ENCODE data around the gene DRGX.
A peak's percentile ranks its signal among the peaks of the same experiment; 100 is the strongest.

The DRGX gene

DNA sequence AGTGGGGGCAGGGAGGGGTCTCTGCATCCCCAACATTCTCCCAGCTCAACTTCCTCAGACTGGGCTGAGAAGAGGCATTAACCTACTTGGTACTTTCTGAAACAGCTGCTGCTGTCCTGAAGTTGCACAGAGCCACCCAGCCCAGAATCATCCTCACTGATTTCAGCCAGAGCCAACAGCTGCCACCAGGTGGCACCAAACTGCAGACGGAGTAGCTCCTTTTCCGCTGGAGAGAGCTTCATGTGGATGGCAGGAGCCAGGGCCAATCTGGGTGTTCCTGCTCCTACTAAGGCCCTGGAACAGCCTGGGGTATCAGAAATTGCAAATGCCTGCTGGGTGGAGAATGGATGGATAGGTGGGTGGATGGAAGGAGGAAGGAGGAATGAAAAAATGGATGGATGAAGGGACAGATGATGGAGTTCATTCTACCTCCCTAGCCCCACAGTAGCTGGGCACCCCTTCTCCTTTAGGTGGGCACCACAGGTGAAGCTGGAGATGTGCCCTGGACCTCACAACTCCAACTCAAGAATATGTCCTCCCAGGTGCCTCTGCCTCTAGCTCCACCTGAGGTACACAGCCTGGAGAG is 11.8 kb upstream of the DRGX start:
- DNase-seq (ENCODE audit: low read depth): peak; percentile 42

DNA sequence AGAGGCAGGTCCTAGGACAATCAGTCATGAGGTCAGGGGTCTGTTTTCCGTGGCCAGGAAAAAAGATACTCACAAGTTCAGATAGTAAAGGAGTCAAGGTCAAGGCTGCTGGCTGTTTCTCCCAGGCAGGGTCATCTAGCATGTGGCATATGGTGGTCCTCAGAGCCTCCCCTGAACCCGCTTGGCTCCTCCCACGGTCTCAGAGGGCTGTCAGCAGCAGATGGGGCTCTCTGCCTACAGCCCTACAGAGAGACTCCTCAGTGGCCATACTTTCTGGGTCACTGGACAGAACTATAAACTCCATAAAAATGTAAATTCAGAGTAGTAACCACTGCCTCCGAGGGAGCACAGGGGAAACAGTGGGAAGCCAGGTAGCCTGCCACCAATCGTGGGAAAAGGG is 11.3 kb upstream of the DRGX start:
- no peak for DNase-seq (ENCODE audit: low read depth)

DNA sequence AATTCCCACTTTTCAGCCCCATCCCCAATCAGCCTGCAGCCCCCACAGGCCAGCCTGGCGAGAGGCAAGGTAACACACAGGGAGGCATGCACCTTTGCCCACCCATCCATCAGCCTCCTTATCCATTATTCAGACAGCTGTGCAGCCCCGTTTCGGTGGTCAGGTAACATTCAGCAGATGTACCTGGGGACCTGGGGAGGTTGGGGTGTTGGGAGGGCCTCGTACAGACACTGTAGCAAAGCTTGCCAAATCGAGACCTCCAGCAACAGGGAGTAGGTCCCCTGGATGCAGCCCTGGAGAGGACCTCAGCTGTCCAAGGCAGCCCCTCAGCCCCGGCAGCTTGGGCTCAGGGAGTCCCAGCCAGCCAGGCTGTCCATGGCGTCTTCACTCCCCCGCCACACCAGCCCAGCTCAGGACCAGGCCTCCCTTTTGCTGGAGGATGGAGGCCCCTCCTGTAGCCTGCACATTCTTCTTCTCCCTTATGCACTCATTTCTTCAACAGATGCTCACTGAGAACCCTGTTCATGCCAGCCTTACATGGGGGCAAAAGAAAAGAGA is 8.5 kb upstream of the DRGX start:
- no peak for DNase-seq (ENCODE audit: low read depth)

- DNase-seq (ENCODE audit: low read depth): no peak
Observed at GRCh38 chr10:49403363-49403762, 7.5 kb upstream of the DRGX start.

GRCh38 chr10:49400365-49400764 is 4.5 kb upstream of the DRGX start:
- no peak for DNase-seq (ENCODE audit: low read depth)

- no peak for DNase-seq (ENCODE audit: low read depth)
Observed at GRCh38 chr10:49398986-49399385, 3.1 kb upstream of the DRGX start.

DNA sequence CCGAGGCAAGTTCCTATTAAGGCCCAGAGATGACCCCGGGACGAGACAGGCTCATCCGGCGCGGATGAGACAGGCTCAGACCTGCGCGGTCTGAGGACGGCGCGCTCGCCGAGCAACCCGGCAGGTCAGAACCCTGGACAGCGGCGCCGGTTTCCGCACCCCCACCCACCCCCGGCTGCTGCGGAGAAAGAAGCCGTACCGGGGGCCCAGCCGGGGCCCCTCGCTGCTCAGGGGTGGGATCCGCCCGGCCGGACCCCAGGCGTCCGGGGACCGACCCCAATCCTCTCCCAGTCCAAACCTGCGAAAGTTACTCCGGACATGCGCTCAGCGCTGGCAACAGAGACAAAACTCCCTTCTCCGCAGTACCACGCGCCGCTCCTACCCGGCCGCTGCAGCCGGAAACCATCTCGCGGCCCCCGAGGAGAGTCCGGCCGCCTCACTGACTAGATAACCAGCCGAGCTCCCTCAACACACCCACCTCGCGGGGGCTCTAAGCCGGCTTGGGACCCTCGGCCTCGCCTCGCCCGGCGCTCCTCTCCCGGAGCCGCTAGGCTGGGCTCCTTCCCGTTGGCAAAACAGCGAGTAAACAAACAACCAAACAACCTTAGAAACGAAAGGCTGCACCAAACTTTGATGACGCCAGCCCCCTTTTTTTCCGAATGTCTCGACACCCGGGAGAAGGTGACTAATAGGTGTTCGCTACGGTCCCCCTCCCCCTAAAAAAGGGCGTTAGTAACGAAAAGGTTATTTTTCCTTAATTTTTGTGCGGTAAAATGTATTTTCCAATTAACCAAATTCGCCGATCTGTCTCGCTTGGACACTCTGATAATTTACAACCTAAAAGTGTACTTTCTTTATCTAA is 2.3 kb upstream of the DRGX start:
- DNase-seq (ENCODE audit: low read depth): peak; percentile 27

GRCh38 chr10:49397036-49397999 is 1.4 kb upstream of the DRGX start:
- DNase-seq (ENCODE audit: low read depth): no peak

DNA sequence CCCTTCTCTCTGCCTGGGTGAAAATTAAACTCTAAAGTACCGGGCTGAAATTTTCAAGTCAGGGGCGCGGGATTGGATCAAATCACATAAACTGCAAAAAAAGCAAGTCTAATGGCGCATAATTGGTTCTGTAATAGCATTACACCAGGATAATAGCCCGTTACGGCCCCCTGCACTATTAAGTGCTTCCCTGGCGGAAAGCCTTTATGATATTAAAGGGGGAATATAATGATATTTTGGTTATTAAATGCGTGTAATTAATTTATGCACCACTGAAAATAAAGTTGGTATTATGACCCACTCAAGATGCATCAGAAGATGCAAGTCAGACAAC is 744 bp upstream of the DRGX start:
- DNase-seq (ENCODE audit: low read depth): no peak

DNA sequence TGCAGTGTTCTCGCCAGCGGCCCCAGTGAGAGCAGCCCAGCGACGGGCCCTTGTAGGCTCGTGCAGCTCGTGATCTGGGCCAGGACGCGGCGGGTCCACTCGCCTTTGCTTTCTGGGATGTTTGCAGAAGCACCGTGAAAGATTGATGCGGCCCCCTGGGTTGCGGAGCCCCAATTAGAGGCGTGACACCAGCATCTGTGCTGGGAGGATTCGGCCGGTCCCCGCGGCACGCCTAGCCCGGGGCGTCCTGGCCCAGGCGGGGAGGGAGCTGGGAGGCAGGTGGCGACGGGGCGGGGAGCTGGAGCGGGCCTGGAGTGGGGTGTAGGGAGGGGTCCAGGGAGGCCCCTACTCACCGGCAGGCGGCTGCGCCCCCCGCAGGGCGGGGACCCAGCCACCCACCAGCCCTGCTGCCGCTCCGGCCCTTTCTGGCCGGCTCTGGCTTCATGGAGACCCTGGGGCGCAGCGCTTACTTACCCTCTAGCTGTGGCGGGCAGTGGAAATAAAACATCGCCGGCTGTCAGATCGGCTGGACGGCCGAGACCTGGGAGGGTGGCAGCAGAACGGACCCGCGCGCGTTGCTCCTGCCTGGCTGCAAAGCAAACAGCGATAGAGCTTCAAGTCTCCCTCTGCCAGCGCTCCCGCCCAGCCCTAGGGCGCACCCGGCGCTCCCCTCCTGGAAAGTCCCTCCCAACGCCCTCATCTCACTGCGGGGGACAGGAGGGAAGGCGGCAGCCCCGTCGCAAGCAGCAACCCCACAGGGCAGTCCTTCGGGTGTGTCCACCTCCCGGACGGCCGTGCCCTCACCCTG is 752 bp downstream of the DRGX start:
- no peak for DNase-seq (ENCODE audit: low read depth)

GRCh38 chr10:49393757-49394156 is 2.1 kb downstream of the DRGX start:
- DNase-seq (ENCODE audit: low read depth): no peak

GRCh38 chr10:49393301-49393700 is 2.6 kb downstream of the DRGX start:
- DNase-seq (ENCODE audit: low read depth): no peak

- no peak for DNase-seq (ENCODE audit: low read depth)
Observed at GRCh38 chr10:49389361-49389933, 6.4 kb downstream of the DRGX start.

GRCh38 chr10:49388161-49388560 is 7.7 kb downstream of the DRGX start:
- no peak for DNase-seq (ENCODE audit: low read depth)

- DNase-seq (ENCODE audit: low read depth): no peak
Observed at GRCh38 chr10:49387071-49387470, 8.8 kb downstream of the DRGX start.

DNA sequence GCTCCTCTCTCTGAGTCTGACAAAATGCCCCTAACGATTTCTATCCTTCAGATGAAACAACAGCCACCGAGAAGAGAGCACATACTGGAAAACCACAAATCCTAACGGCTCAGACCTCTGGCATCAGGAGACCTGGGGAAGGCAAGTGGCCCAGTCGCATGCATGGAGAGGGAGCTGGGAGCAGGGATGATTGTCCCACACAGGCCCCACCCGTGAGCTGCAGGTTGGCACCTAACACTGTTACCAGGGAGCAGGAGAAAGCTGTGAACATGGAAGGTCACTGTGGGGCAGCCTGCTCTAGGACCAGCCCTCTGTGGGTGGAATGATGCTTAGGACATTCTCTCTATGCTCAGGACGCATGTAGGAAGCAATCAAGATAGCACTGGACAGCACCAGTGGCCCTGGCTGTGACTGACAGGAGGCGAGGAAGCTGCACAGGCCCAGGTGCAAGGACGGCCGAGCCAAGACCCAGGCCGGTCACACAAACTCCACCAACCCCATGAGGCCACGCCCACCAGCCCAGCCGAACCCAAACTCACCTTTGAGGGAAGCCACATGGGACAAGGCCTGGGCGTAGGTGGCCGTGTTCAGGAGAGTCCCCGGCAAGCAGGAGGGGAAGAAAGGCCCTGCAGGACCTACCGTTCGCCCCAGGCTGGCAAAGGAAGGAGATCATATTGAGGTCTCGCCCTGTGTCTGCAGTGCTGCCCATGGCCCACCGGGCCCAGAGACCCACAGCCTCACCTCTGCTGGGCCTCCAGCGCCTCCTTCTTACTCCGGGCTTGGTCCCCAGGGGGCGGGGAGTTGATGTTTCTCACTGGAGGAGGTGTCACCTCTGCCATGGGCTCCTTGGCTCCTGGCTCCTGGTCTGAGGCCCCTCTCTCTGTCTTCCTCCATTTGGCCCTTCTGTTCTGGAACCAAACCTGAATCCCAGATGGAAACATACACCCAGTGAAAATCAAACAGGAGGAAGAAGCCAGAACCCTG is 9.7 kb downstream of the DRGX start:
- no peak for DNase-seq (ENCODE audit: low read depth)

- no peak for DNase-seq (ENCODE audit: low read depth)
Observed at GRCh38 chr10:49384268-49384953, 11.5 kb downstream of the DRGX start.

DNA sequence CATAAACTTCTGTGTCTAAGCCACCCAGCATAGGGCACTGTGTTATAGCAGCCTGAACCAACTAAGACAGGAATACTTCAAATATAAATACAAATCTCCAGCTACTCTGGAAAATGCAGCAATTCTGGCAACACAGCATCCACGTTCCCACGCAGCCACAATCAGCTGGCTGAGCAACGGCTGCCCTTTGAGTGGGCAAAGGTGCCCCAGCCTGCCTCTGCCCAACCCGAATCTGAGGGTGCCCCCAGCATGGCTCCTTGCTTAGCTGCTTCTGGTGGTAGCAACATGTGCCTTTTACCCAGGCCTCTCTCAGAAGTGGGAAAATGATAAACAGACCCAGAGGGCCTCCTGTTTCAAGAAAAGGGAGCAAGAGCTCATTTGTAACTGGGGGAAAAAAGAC is 12.0 kb downstream of the DRGX start:
- DNase-seq (ENCODE audit: low read depth): no peak

- DNase-seq (ENCODE audit: low read depth): no peak
Observed at GRCh38 chr10:49382826-49383225, 13.1 kb downstream of the DRGX start.

Measured in stimulated activated CD8-positive, alpha-beta memory T cell treated with anti-CD3 and anti-CD28 coated beads, Interleukin-15, amount 100 ng/mL, for 24 hours (primary cell).